WTC11 (cell line): ENCODE data around the gene OR2AJ1.

Experiments used
- ATF1 ChIP-seq: sonication (generic); formaldehyde crosslinking; IDR thresholded peaks from 2 replicates; pipeline ENCODE4 v1.8.1; 2023; ENCODE audit warnings: mild to moderate bottlenecking, moderate library complexity, missing genetic modification reagents
- CTCF ChIP-seq: fragments of 200-600 bp; IDR thresholded peaks from 2 replicates; pipeline ENCODE4 v1.8.0; 2022; ENCODE audit warnings: antibody characterized with exemption
- KAT7 ChIP-seq: sonication (generic); formaldehyde crosslinking; IDR thresholded peaks from 2 replicates; pipeline ENCODE4 v1.8.1; 2023; ENCODE audit warnings: missing genetic modification reagents, mild to moderate bottlenecking, borderline replicate concordance
- MXD4 ChIP-seq: fragments of 250-450 bp; sonication (Bioruptor Pico); IDR thresholded peaks from 2 replicates; pipeline ENCODE4 v1.8.0; 2021; ENCODE audit warnings: mild to moderate bottlenecking, moderate library complexity, borderline replicate concordance
- NFE2L1 ChIP-seq: sonication (generic); formaldehyde crosslinking; IDR thresholded peaks from 2 replicates; pipeline ENCODE4 v1.8.1; 2023; ENCODE audit warnings: missing genetic modification reagents
- TF ChIP-seq, protein P1 (sequence below): sonication (generic); formaldehyde crosslinking; IDR thresholded peaks from 2 replicates; pipeline ENCODE4 v1.8.1; 2023; ENCODE audit warnings: mild to moderate bottlenecking, missing genetic modification reagents, moderate library complexity
- TF ChIP-seq, protein P2 (sequence below): sonication (generic); formaldehyde crosslinking; IDR thresholded peaks from 2 replicates; pipeline ENCODE4 v1.8.1; 2023; ENCODE audit warnings: mild to moderate bottlenecking, moderate library complexity, missing genetic modification reagents

- TF ChIP-seq, protein P1, sequence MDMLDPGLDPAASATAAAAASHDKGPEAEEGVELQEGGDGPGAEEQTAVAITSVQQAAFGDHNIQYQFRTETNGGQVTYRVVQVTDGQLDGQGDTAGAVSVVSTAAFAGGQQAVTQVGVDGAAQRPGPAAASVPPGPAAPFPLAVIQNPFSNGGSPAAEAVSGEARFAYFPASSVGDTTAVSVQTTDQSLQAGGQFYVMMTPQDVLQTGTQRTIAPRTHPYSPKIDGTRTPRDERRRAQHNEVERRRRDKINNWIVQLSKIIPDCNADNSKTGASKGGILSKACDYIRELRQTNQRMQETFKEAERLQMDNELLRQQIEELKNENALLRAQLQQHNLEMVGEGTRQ (CRISPR knock-in tag): no peak
- TF ChIP-seq MXD4 (CRISPR knock-in tag): no peak
- TF ChIP-seq CTCF: no peak
- TF ChIP-seq KAT7 (CRISPR knock-in tag): no peak
- TF ChIP-seq, protein P2, sequence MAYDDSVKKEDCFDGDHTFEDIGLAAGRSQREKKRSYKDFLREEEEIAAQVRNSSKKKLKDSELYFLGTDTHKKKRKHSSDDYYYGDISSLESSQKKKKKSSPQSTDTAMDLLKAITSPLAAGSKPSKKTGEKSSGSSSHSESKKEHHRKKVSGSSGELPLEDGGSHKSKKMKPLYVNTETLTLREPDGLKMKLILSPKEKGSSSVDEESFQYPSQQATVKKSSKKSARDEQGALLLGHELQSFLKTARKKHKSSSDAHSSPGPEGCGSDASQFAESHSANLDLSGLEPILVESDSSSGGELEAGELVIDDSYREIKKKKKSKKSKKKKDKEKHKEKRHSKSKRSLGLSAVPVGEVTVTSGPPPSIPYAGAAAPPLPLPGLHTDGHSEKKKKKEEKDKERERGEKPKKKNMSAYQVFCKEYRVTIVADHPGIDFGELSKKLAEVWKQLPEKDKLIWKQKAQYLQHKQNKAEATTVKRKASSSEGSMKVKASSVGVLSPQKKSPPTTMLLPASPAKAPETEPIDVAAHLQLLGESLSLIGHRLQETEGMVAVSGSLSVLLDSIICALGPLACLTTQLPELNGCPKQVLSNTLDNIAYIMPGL (CRISPR knock-in tag): no peak
- TF ChIP-seq NFE2L1 (CRISPR knock-in tag): no peak
- TF ChIP-seq ATF1 (CRISPR knock-in tag): no peak
Observed at GRCh38 chr1:247933989-247934388, 9.3 kb downstream of the OR2AJ1 start.
